RWPE1 (cell line): ENCODE results near the gene HS3ST5.
"Not testable (repeated sequence)": the region's sequence is repeated elsewhere in the genome, so short reads cannot be mapped to it uniquely, and the experiment has no call there.

Experiments
- CTCF ChIA-PET: fragments of 350-600 bp; sonication (Branson Sonifier 250); formaldehyde crosslinking; extraction: SDS; loops from one replicate; lab custom pipeline; 2021; lab: Yijun Ruan, JAX
- POLR2A ChIA-PET: fragments of 400-600 bp; formaldehyde crosslinking; extraction: SDS; loops from one replicate; lab custom pipeline; 2020; ENCODE audit warnings: antibody characterized with exemption; ENCODE audit not compliant: low non-redundant PET; lab: Yijun Ruan, JAX
- DNase-seq: peaks from one replicate; pipeline ENCODE4 v3.0.0; 2012; ENCODE audit warnings: low spot score
- H3K27ac ChIP-seq: fragments of 450-650 bp; 2 replicates; pipeline ENCODE4 v1.5.1; 2017
- TF ChIP-seq, protein P1 (sequence below): fragments of 450-650 bp; conservative IDR thresholded peaks from 2 replicates; pipeline ENCODE4 v1.5.1; 2017; ENCODE audit warnings: low read depth, mild to moderate bottlenecking

HS3ST5 gene

DNA sequence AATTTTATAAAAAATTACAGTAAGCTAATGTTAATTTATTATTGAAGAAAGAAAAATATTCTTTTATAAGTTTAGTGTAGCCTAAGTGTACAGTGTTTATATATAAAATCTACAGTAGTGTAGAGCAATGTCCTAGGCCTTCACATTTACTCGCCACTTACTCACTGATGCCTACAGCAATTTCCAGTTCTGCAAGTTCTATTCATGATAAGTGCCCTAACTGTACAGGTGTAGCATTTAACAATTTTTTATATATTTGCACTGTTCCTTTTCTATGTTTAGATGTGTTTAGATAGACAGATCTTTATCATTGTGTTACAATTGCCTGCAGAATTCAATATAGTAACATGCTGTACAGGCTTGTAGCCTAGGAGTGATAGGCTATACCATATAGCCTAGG lies 291.8 kb downstream of the HS3ST5 start:
- ChIA-PET POLR2A (no interaction called here), CTCF (interaction anchor here (0.6 to 0.7 kb wide), 2 partner anchors 95 to 1611 kb away, joined by 3 to 4 read pairs; no protein-coding TSS in a partner anchor)
- no peak overlapping the region for H3K27ac ChIP-seq
- TF ChIP-seq, protein P1, sequence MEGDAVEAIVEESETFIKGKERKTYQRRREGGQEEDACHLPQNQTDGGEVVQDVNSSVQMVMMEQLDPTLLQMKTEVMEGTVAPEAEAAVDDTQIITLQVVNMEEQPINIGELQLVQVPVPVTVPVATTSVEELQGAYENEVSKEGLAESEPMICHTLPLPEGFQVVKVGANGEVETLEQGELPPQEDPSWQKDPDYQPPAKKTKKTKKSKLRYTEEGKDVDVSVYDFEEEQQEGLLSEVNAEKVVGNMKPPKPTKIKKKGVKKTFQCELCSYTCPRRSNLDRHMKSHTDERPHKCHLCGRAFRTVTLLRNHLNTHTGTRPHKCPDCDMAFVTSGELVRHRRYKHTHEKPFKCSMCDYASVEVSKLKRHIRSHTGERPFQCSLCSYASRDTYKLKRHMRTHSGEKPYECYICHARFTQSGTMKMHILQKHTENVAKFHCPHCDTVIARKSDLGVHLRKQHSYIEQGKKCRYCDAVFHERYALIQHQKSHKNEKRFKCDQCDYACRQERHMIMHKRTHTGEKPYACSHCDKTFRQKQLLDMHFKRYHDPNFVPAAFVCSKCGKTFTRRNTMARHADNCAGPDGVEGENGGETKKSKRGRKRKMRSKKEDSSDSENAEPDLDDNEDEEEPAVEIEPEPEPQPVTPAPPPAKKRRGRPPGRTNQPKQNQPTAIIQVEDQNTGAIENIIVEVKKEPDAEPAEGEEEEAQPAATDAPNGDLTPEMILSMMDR, result no peak
- no peak for DNase-seq

DNA sequence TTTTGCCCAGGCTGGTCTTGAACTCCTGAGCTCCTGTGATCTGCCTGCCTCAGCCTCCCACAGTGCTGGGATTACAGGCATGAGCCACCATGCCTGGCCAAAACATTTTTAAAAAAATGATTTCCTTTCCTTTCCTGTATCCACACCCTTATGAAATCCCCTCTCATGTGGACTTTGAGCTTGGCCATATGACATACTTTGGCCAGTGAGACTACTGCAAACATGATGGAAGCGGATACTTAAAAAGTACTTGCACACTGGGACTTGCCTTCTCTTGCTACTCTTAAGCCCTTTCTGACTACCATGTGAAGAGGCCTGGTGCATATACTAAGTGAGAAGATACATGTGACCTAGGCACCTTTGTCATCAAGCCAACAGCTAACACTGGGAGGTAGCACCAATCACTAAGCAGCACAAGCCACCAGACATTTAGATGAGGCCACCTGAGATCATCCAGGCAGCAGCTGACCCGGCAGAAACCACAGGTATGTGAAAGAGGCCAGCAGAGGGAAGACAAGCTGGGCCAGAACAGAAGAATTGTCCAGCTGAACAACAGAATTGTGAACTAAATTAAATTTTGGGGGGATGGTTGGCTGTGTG lies 293.4 kb downstream of the HS3ST5 start:
- ChIA-PET CTCF (interaction anchor here (1.6 kb wide), 1 partner anchor 69 kb away, joined by 3 read pairs; no protein-coding TSS in a partner anchor), POLR2A (no interaction called here)
- H3K27ac ChIP-seq, result no peak overlapping the region
- TF ChIP-seq, protein P1, result no peak
- DNase-seq, result no peak

DNA sequence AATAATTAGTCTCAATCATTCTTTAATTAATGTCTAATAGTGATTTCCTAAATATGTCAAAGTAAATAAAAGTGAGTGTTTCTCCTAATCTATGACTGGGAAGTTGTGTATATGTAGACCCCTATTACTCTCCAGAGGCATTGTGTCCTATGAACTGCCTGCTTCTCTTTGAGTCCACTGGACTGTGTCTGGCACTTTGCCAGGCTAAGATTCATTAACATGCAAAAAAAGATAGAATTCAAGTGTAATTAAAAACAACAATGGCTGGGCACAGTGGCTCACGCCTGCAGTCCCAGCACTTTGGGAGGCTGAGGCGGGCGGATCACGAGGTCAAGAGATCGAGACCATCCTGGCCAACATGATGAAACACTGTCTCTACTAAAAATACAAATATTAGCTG lies 298.3 kb downstream of the HS3ST5 start:
- POLR2A ChIA-PET, result not testable (repeated sequence)

DNA sequence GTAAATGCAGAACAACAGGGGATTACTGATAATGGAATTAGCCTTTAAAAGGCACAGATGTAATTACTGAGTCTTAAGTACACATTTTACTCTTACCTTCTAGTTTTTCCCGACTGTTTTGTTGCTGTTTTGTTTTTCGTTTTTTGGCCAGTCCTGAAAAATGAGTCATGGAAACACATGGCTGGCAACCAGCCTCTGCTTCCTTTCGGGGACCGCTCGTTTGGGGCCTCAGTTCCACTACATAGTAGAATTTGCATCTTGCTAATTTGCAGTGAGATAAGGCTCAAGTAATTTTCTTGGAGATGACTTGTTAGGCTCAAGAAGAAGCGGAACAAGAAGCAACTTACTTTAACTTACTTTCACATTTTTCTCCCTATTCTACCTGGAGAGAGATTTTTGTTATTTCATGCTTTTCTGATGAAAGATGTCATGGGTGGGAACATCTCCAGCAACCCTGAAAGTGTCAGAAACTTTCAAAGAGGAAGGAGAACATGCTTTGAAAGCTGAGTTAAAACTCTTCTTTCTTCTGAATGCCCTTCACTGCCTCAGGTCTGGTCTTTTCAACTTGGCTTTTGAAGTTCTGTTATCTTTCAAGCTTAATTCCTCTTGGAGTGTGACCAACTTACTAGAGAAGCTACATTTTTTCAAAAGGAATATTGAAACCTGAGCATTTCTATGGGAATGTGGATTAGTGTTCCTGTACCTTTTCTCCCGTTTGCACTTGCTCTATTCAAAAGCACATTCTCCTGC lies 300.4 kb downstream of the HS3ST5 start:
- CTCF ChIA-PET, result no interaction called here
- DNase-seq, result no peak
- POLR2A ChIA-PET, result no interaction called here
- H3K27ac ChIP-seq, result no peak overlapping the region
- TF ChIP-seq, protein P1, result no peak

More for the DNA sequence above, 298.3 kb downstream of the HS3ST5 start:
- H3K27ac ChIP-seq, DNase-seq, CTCF ChIA-PET: not testable (repeated sequence)

DNA sequence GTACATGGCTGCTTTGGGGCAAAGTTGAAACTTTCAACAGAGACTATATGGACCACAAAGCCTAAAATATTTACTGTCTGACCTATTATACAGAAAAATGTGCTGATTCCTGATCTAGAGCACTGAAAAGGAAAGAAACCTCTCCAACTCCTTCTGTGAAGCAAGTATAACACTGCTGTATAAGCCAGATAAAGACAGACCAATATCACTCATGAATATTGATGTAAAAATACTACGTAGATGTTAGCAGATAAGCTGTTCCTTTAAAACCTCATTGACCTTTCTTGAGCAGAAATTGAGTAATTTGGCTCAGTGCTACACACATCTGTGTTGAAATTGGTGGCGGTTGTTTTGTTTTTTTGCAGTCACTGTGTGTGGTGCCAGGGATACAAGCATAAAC lies 302.0 kb downstream of the HS3ST5 start:
- DNase-seq, result no peak
- CTCF ChIA-PET, result no interaction called here
- TF ChIP-seq, protein P1, result no peak
- POLR2A ChIA-PET, result no interaction called here
- no peak overlapping the region for H3K27ac ChIP-seq

DNA sequence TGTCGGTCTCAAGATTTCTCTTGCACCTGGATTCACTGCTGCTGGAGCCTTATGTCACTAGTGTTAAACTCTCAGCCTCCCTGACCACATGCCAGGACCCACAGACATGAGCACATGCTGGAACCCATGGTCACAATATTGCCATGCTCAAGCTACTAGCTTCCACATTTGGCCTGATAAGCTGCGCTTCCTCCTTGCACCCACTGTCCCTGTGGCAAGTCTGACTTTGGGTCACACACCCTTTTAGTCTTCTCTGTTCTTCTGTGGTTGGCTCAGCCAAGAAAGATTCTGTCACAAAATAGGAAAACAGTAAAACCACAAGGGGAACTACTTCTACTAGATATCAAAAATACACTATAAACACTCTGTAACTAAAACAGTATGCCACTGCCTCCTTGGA lies 303.0 kb downstream of the HS3ST5 start:
- ChIA-PET CTCF (interaction anchor here (0.6 kb wide), 1 partner anchor 9 kb away, joined by 3 read pairs; no protein-coding TSS in a partner anchor), POLR2A (no interaction called here)
- DNase-seq, result no peak
- H3K27ac ChIP-seq, result no peak overlapping the region
- TF ChIP-seq, protein P1, result no peak

DNA sequence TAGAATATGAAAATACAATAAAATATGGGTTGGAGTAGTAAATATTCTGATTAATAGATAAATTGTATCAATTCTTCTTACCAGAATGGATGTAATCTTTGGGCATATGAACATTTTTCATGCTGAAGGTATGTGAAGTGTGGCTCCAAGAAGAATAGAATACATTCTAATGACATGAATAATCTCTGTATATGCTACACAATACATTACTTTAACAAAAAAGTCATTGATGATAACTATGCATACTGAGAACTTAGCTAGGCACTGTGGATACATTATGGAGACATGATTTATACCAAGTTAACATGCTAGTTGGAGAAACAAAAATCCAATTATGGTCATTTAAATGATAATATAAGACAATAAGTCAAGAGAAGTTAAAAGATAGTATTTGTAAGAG lies 309.2 kb downstream of the HS3ST5 start:
- no peak for DNase-seq
- TF ChIP-seq, protein P1, result no peak
- ChIA-PET CTCF (no interaction called here), POLR2A (no interaction called here)
- H3K27ac ChIP-seq, result no peak overlapping the region
